Keratinocyte (primary cell): Measurements from ENCODE around the gene ARMC8.

Experiments
- CTCF ChIP-seq, 3 experiments: IDR thresholded peaks in 1 of 3; conservative IDR thresholded peaks in 1 of 3; optimal IDR thresholded peaks in 1 of 3; 2 replicates in 2 of 3; 3 replicates in 1 of 3; pipeline versions ENCODE3 to v1.5.1; 2011; ENCODE audit warnings: low read length in 3 of 3, mild to moderate bottlenecking in 3 of 3, moderate library complexity in 2 of 3, control low read depth in 1 of 3, inconsistent platforms in 1 of 3; ENCODE audit not compliant: insufficient read depth in 2 of 3; ENCODE audit errors: extremely low read depth in 1 of 3
- EZH2 ChIP-seq: IDR thresholded peaks from one replicate; pipeline ENCODE4 v1.6.1; 2012; ENCODE audit warnings: inconsistent platforms, mild to moderate bottlenecking, low read length, moderate library complexity

GRCh38 chr3:138296639-138297038 is 109.5 kb downstream of the ARMC8 start:
- TF ChIP-seq CTCF (optimal IDR thresholded peaks at IDR 0.05 in 1 of 3, IDR thresholded peaks at IDR 0.05 in 1 of 3, conservative IDR thresholded peaks at IDR 0.05 in 1 of 3; ENCODE audit: extremely low read depth in 1 of 3, insufficient read depth in 2 of 3, low read length in 3 of 3), result no peak
- TF ChIP-seq EZH2, result no peak
